ENCODE results near the gene CAPRIN2.

Gene CAPRIN2

GRCh38 chr12:30698346-30698745 is 56.4 kb downstream of the CAPRIN2 start:
- DNase-seq: no peak

- DNase-seq: no peak
These were observed 57.8 kb downstream of the CAPRIN2 start for GRCh38 chr12:30696943-30697342.

GRCh38 chr12:30696486-30696885 is 58.3 kb downstream of the CAPRIN2 start:
- DNase-seq: no peak

GRCh38 chr12:30696103-30696408 is 58.7 kb downstream of the CAPRIN2 start:
- DNase-seq: no peak

GRCh38 chr12:30695199-30696102 is 59.3 kb downstream of the CAPRIN2 start, which contains the start of gene IPO8:
TSS of gene IPO8 (minus strand) at chr12:30695869. CDS start at chr12:30695647, 222 bp downstream.
- DNase-seq: peak; percentile 96

GRCh38 chr12:30694412-30695198 is 60.1 kb downstream of the CAPRIN2 start:
- peak; percentile 21 for DNase-seq

GRCh38 chr12:30692470-30692869 is 62.3 kb downstream of the CAPRIN2 start:
- DNase-seq: no peak

- peak; percentile 60 for DNase-seq
These were observed 63.5 kb downstream of the CAPRIN2 start for GRCh38 chr12:30691122-30691879.

- DNase-seq: no peak
These were observed 67.3 kb downstream of the CAPRIN2 start for GRCh38 chr12:30687265-30687986.

- DNase-seq: no peak
These were observed 75.5 kb downstream of the CAPRIN2 start for GRCh38 chr12:30679241-30679640.

- DNase-seq: no peak
These were observed 76.5 kb downstream of the CAPRIN2 start for GRCh38 chr12:30678221-30678620.

- DNase-seq: no peak
These were observed 93.5 kb downstream of the CAPRIN2 start for GRCh38 chr12:30661210-30661609.
